Psoas muscle (tissue), 8 donors: ENCODE measurements around the gene VAV3. TPM values are rescaled to one million over a fixed set of nuclear protein-coding genes. Genes with fewer than 3 reads are reported as not detected.

Source experiments
- ATAC-seq, 4 donors: fragments of 200-7000 bp; cut with Tn5 transposase; one replicate each; pipeline ENCODE4 v1.9.1; 2020; ENCODE audit warnings: moderate library complexity in 3 of 4, mild to moderate bottlenecking in 2 of 4
- DNase-seq, 2 donors: peaks; one replicate each; pipeline ENCODE4 v3.0.0-alpha.2; 2020
- H3K27ac ChIP-seq: fragments of 200-600 bp; one replicate; pipeline ENCODE4 v1.8.0; 2022
- H3K27me3 ChIP-seq, 3 donors: fragments of 200-600 bp in 1 of 3; one replicate each; pipeline versions ENCODE4 v1.6.1 to v1.8.0; 2013 to 2022; ENCODE audit warnings: low read length in 2 of 3, mild to moderate bottlenecking in 2 of 3, moderate library complexity in 1 of 3; ENCODE audit not compliant: insufficient read depth in 3 of 3
- H3K36me3 ChIP-seq, 2 donors: fragments of 200-600 bp in 1 of 2; one replicate each; pipeline versions ENCODE4 v1.6.1 to v1.8.0; 2013 to 2022; ENCODE audit warnings: low read depth in 1 of 2, mild to moderate bottlenecking in 1 of 2, moderate library complexity in 1 of 2; ENCODE audit not compliant: insufficient read depth in 1 of 2
- H3K4me1 ChIP-seq: fragments of 200-600 bp; one replicate; pipeline ENCODE4 v1.8.0; 2022
- H3K4me3 ChIP-seq: fragments of 200-600 bp; one replicate; pipeline ENCODE4 v1.8.0; 2022; ENCODE audit warnings: mild to moderate bottlenecking
- H3K9me3 ChIP-seq: fragments of 200-600 bp; one replicate; pipeline ENCODE4 v1.8.0; 2022
- CTCF ChIP-seq: fragments of 200-600 bp; IDR thresholded peaks from one replicate; pipeline ENCODE4 v1.8.0; 2022; ENCODE audit warnings: antibody characterized with exemption
- WGBS, 3 donors: extraction: QIAGEN DNeasy Blood & Tissue Kit; methylation state at CpG; one replicate each; pipeline versions ENCODE4 v1.1.6 to v1.1.7; 2013; 5-methylcytosine and 5-hydroxymethylcytosine counted together
- intact Hi-C, 2 donors: fragments of 100-400 bp; cut with DNase I; formaldehyde crosslinking; loops; one replicate each; pipeline versions ENCODE4 v1.11.0 to v1.14.2; 2022
- polyA plus RNA-seq, 3 donors: library from polyadenylated mRNA; stranded (reverse); fragments of 200-250 nt; gene quantifications; one replicate each; pipeline ENCODE4 v1.2.3, GENCODE V29; 2013
- total RNA-seq, 4 donors: library from RNA; stranded (reverse); fragmentation: NEBNext Ultra II Directional in 2 of 4; extraction: Animal tissue kit (Norgen Biotek cat#: 25700) in 2 of 4; gene quantifications; one replicate each; pipeline versions ENCODE4 v1.2.1 to v1.2.4, GENCODE V29; 2021 to 2023
- donor health status: healthy with polysubstance abuse.
- donor health status: DM: no; HTN: no; CAD: no; lungs with moderate emphysema.
- donor health status: Bipolar disorder and iron deficiency.
- donor health status: healthy.
- donor health status: DM: yes; HTN: yes; CAD: no.
- donor health status: DM: no; HTN: no; CAD: no.
- donor health status: DM: no; HTN: no; CAD: no.
- donor health status: DM: yes; HTN: yes; CAD: no.

VAV3 gene
- total and polyA plus RNA-seq, 7 donors, result 0.28 to 1.7 (median 0.72) TPM

DNA sequence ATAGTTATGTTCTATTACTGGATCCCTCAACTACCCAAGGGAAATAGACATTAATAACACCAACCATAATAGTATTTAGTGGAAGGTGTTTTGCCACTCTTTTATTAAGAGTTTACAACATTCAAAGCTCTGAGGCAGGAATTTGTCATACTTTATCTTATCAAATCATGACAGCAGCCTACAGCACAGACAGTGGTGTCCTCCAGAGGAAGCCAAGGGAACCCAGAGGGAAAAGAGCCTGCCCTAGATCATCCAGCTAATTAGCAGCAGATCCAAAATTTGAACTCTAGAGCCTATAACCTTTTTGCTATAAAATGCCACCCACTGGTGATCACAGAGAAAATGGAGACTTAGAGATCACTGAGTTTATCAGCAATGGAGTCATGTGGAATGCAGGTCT is 18.2 kb downstream of the VAV3 start:
- H3K9me3 ChIP-seq, result no peaks in the 10 kb centered on the region
- no peak overlapping the region for H3K27ac ChIP-seq
- no peaks in the 10 kb centered on the region for H3K36me3 ChIP-seq
- H3K4me3 ChIP-seq, result no peak overlapping the region
- no peaks in the 10 kb centered on the region for H3K4me1 ChIP-seq
- no peak for TF ChIP-seq CTCF
- intact Hi-C loops, result no loop called here
- ATAC-seq, result no peak
- no peak for DNase-seq
- no peaks in the 10 kb centered on the region for H3K27me3 ChIP-seq

DNA sequence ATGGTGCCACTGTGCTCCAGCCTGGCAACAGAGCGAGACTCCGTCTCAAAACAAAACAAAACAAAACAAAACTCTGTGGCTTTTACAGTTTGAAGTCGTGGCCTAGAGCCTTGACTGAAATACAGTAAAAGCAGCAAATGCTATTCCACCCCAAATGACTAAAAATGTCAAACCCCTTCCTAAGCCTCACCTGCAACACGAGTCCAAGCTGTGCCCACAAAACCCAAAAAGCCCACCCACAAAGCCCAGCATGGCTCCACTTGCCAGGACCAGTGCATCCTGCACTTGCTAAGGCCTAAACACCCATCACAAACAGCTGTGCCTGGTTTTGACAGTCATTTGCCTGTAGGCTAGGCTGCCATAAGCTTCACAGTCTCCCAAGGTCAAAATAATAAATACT is 21.3 kb downstream of the VAV3 start:
- WGBS, 3 donors, result 67 to 84% (median 70%) methylated on average over 4 of the region's 4 CpGs
- H3K4me3 ChIP-seq, result no peak overlapping the region
- no peak for ATAC-seq
- H3K27ac ChIP-seq, result no peak overlapping the region
- no peak for DNase-seq
- H3K9me3 ChIP-seq, result no peaks in the 10 kb centered on the region
- H3K4me1 ChIP-seq, result no peaks in the 10 kb centered on the region
- H3K36me3 ChIP-seq, result no peaks in the 10 kb centered on the region
- H3K27me3 ChIP-seq, result no peaks in the 10 kb centered on the region
- TF ChIP-seq CTCF, result no peak
- intact Hi-C loops, result no loop called here

DNA sequence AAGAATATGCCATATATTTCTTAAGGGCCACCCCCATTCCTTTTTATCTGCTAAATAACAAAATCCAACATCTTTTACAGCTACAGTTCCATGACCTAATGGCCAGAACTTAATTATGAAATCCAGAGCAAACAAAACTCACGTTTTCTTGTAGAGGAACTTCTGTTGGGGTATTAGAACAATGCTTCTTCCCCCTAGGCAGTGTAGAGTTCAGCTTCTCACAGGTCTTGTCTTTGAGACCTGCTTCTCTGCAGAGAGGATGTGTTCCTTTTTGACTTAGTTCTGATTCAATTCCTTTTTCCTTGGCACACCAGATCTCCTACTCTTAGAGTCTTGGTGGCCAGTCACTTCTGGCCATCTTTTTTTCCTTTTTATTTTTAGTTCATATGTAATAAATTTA is 22.2 kb downstream of the VAV3 start:
- no peak for TF ChIP-seq CTCF
- intact Hi-C loops, result no loop called here
- 36 to 79% (median 50%) methylated on average over 1 of the region's 1 CpG for WGBS, 3 donors

GRCh38 chr1:107941531-107941930 is 23.4 kb downstream of the VAV3 start:
- Histone ChIP-seq H3K4me3 (no peak overlapping the region), H3K27ac (no peak overlapping the region), H3K4me1 (no peaks in the 10 kb centered on the region), H3K27me3 (no peaks in the 10 kb centered on the region), H3K36me3 (no peaks in the 10 kb centered on the region), H3K9me3 (no peaks in the 10 kb centered on the region)
- ATAC-seq, result no peak
- no peak for DNase-seq
- TF ChIP-seq CTCF, result no peak
- intact Hi-C loops, result no loop called here

More for the DNA sequence above, 22.2 kb downstream of the VAV3 start:
- DNase-seq (no peak), ATAC-seq (no peak)
- Histone ChIP-seq H3K9me3 (no peaks in the 10 kb centered on the region), H3K27me3 (no peaks in the 10 kb centered on the region), H3K4me3 (no peak overlapping the region), H3K4me1 (no peaks in the 10 kb centered on the region), H3K36me3 (no peaks in the 10 kb centered on the region), H3K27ac (no peak overlapping the region)

DNA sequence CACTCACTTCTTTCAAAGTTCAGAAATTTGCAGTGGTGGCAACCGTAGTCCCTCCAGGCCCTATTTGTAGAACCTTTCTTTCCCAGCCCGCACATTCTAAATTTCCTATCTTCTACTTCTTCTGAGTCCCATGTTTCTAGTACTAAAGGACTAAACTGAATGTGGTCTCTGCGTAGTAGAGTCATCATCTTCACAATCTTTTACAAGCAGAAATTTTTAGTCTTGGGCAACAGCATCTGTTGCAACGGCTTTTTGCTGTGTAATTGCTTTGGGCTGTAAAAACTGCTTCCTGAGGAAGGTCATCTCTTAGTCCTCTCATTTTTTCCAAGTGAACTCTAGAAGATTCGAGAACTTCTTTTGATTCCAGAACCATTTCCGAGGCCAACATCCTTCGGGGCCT is 23.9 kb downstream of the VAV3 start:
- TF ChIP-seq CTCF, result no peak
- no peak for DNase-seq
- intact Hi-C loops, result no loop called here
- no peaks in the 10 kb centered on the region for H3K9me3 ChIP-seq
- H3K4me1 ChIP-seq, result no peaks in the 10 kb centered on the region
- no peak overlapping the region for H3K4me3 ChIP-seq
- no peaks in the 10 kb centered on the region for H3K36me3 ChIP-seq
- no peak overlapping the region for H3K27ac ChIP-seq
- H3K27me3 ChIP-seq, result no peaks in the 10 kb centered on the region
- ATAC-seq, result peak in 1 of 4 donors; percentile 33
- 34 to 50% (median 35%) methylated on average over 7 of the region's 7 CpGs for WGBS, 3 donors
